ENCODE data around the gene CCDC194.
A peak's percentile ranks its signal among the peaks of the same experiment; 100 is the strongest.
"Not testable (repeated sequence)": the region's sequence is repeated elsewhere in the genome, so short reads cannot be mapped to it uniquely, and the experiment has no call there.

The CCDC194 gene

DNA sequence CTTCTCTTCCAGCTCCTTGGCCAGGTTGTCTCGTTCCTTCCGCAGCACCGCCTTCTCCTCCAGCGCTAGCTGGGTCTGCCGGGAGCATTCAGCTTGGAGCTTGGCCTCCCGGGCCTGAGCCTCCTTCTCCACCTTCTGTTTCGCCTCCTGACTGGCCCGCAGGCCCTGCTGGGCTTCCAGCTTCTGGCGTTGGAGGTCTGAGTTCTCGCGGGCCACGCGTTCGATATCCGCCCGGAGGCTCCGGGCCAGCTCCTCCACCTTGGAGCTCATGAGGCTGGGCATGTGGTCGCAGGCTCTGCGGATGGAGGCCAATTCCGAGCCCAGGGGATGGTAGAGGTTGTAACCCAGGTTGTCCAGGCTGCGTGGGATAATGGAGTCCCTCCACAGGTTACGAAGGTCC, 28.6 kb downstream of the CCDC194 start:
- DNase-seq: no peak

DNA sequence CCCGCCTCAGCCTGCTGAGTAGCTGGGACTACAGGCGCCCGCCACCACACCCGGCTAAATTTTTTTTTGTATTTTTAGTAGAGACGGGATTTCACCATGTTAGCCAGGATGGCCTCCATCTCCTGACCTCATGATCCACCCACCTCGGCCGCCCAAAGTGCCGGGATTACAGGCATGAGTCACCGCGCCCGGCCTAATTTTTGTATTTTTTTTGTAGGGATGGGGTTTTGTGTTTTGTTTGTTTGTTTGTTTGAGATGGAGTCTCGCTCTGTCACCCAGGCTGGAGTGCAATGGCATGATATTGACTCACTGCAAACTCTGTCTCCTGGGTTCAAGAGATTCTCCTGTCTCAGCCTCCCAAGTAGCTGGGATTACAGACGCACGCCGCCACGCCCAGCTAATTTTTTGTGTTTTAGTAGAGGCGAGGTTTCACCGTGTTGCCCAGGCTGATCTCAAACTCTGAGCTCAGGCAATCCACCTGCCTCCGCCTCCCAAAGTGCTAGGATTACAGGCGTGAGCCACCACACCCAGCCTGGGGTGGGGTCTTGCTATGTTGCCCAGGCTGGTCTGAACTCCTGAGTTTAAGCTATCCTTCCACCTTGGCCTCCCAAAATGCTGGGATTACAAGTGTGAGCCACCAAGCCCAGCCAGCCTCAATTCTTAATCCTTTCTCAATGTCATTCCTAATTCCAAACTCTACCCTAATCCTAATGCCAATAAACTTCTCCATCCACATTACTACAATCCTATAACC, 30.0 kb downstream of the CCDC194 start:
- not testable (repeated sequence) for DNase-seq

- DNase-seq: no peak
Measured at GRCh38 chr19:17359905-17360800, 33.8 kb downstream of the CCDC194 start.

DNA sequence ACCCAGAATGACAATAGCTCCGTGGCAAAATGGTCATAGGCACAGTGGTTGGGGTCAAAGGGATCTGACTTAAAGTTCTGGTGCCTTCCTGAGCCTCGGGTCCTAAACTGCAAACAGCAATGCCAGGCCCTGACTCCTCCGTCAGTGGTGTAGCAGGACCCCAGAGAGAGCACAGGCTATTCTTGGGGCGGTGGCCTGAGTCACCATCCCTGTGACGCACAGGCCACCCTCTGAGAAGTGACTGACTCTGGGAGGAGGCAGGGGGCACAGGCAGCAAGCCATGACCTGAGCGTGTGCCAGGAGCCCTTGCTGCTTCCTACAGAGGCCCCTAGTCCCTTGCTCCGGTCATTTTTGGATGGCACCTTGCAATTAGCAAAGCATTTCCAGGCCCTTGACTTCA, 35.6 kb downstream of the CCDC194 start:
- no peak for DNase-seq

GRCh38 chr19:17357724-17358123, 36.3 kb downstream of the CCDC194 start:
- DNase-seq: no peak

GRCh38 chr19:17357078-17357666, 36.8 kb downstream of the CCDC194 start:
- DNase-seq: no peak

- DNase-seq: no peak
Measured at GRCh38 chr19:17353386-17353785, 40.6 kb downstream of the CCDC194 start.

GRCh38 chr19:17352608-17353280, 41.3 kb downstream of the CCDC194 start:
- no peak for DNase-seq

- no peak for DNase-seq
Measured at GRCh38 chr19:17351815-17352435, 42.1 kb downstream of the CCDC194 start.

DNA sequence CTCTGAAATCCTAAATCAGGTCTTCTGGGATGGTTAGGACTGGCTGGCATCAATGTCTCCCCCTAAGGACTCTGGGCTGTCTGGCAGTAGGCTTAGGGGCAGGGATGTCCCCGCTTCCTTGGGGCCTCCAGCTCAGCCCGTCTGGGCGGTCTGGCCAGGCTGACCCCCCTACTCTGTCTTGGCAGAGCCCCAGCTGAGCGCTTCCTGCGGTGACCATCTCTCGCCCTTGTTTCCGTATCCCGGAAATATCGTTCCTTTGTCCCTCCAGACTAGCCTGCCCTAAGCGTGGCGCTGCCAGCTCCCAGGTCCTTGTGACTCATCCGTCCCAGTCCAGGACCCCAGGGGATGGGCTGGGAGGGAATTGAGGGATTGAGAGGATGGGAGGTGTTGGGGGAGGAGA, 45.3 kb downstream of the CCDC194 start:
- no peak for DNase-seq

DNA sequence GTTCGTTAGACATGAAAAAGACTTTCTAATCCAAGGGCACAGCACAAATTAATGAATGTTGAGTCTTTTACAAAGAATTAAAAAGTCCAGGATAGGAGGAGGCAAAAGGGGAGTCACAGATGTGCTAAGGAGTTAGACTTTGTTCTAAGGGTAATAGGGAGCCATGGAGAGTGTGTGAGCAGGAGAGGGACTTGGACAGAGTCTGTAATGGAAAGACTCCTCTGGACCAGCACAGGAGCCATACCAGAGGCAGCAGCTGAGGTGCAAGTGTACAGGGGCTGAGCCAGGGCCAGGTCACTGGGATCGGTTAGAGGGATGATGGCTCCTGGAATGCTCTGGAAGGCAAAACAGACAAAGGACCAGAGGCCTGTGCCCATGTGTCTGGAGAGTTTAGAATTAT, 46.1 kb downstream of the CCDC194 start:
- DNase-seq: no peak

DNA sequence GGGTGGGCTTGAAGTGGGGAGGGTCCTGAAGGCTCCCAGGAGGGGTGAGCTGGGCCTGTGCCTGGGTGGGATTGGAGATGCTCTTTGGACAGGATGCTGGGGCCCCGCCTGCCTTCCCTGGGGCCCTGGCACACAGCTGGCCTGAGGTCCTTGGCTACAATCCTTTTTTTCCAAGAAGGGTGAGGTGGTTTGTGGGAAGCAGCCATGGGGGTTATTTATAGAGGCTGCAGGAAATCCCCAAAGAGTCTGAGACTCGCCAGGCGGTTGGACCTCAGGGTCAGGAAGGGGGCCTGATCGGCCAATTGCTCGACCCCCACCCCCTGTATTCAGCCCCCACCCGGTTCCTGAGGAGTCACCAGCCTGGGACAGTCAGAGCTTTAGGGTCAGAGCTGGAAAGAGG, 46.6 kb downstream of the CCDC194 start:
- DNase-seq: no peak

DNA sequence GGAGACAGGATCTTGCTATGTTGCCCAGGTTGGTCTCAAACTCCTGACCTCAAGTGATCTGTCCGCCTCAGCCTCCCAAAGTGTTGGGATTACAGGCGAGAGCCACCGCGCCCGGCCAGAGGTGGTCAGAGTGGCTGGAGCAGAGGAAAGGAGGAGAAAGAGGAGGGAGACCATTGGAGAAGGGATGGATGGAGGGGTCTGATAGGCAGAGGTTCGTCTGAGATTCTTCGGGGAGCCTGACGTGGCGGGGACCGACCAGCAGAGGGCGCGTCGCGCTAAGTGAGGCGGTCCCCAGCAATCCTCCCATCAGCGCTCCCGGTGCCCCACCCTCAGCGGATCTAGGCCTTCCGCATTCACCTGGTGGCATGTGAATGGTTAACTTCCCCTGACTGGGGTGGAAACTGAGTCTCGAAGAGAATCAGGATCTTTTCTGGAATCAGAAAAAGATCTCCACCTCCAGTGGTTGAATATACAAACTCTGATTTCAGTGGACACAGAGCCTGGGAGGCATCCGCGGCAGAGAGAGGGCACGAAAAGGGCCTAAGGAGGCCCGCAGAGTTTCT, 47.8 kb downstream of the CCDC194 start:
- DNase-seq: peak; percentile 66 to 78

DNA sequence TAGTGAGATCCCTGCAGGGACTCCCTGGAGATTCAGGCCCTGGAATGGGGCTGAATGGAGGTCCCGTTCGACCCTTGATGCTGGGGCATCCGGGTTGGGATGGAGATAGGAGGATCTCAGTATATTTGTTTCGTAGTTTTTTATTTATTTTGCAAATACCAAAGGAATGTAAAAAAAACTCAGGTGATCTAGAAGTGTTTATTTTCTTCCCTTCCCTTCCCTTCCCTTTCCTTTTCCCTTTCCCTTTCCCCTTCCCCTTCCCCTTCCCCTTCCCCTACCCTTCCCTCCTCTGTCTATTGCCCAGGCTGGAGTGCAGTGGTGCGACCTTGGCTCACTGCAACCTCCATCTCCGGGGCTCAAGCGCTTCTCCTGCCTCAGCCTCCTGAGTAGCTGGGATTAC, 52.2 kb downstream of the CCDC194 start:
- DNase-seq: no peak

DNA sequence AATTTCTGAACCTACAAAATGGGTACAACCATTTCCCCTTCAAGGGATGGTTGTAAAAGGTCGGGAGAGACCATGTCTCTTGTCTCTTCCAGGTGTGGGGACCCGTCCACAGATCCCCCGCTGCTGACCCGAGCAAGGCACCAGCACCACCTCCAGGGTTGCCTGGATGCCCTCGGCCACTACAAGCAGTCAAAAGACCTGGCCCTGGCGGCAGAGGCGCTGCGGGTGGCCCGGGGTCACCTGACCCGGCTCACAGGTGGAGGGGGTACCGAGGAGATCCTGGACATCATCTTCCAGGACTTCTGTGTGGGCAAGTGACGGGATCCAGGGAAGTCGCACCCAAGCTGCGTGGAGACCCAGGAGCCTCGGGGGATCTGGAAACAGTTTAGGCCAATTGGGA, 52.6 kb downstream of the CCDC194 start:
- no peak for DNase-seq

GRCh38 chr19:17340871-17341357, 53.1 kb downstream of the CCDC194 start:
- DNase-seq: no peak
